Skeletal muscle tissue (tissue), 4 donors: ENCODE data around the gene POU2F3. TPM values are rescaled to one million over a fixed set of nuclear protein-coding genes. Genes with fewer than 3 reads are reported as not detected.

ENCODE experiments used
- H3K27ac ChIP-seq: one replicate; pipeline ENCODE4 v1.7.0; 2013; ENCODE audit warnings: mild to moderate bottlenecking, low read depth, low read length, inconsistent platforms
- H3K27me3 ChIP-seq, 3 donors: one replicate each; pipeline ENCODE4 v1.7.0; 2013; ENCODE audit warnings: low read length in 3 of 3; ENCODE audit not compliant: control insufficient read depth in 3 of 3, insufficient read depth in 3 of 3
- H3K36me3 ChIP-seq, 3 donors: one replicate each; pipeline ENCODE4 v1.7.0; 2013; ENCODE audit warnings: low read length in 3 of 3; ENCODE audit not compliant: control insufficient read depth in 3 of 3, insufficient read depth in 3 of 3
- H3K4me1 ChIP-seq, 3 donors: one replicate each; pipeline ENCODE4 v1.7.0; 2013; ENCODE audit warnings: low read length in 3 of 3, mild to moderate bottlenecking in 3 of 3; ENCODE audit not compliant: control insufficient read depth in 3 of 3, insufficient read depth in 3 of 3
- H3K4me3 ChIP-seq, 3 donors: one replicate each; pipeline ENCODE4 v1.7.0; 2013; ENCODE audit warnings: low read length in 3 of 3
- H3K9ac ChIP-seq, 3 donors: one replicate each; pipeline ENCODE4 v1.7.0; 2013; ENCODE audit warnings: low read length in 3 of 3, mild to moderate bottlenecking in 3 of 3, moderate library complexity in 2 of 3, low read depth in 1 of 3
- H3K9me3 ChIP-seq, 3 donors: one replicate each; pipeline ENCODE4 v1.7.0; 2013; ENCODE audit warnings: low read length in 3 of 3; ENCODE audit not compliant: control insufficient read depth in 3 of 3
- total RNA-seq: library from RNA; depleted of rRNA; stranded (reverse); fragments of >200 nt; gene quantifications from one replicate; pipeline ENCODE4 v1.2.3, GENCODE V29; 2014
- donor health status: Osteomylitis.

POU2F3 gene
- total RNA-seq, 1 donor from 2014 or later, result not detected

- Histone ChIP-seq H3K9me3 (no peaks in the 10 kb centered on the region), H3K36me3 (peaks cover 0 to 18% (median 0%) of the 10 kb centered on the region in 3 donors), H3K9ac (peak overlapping the region in 1 of 3 donors; percentile 25), H3K4me3 (peak overlapping the region in 1 of 3 donors; percentile 9), H3K27ac (peak overlapping the region; percentile 70), H3K27me3 (peaks cover 0 to 11% (median 3%) of the 10 kb centered on the region in 3 donors), H3K4me1 (peaks cover 44 to 48% (median 47%) of the 10 kb centered on the region in 3 donors)
These were observed 15.6 kb upstream of the POU2F3 start for GRCh38 chr11:120224361-120224760.

GRCh38 chr11:120224972-120225909 is 14.7 kb upstream of the POU2F3 start:
- Histone ChIP-seq H3K9me3 (no peaks in the 10 kb centered on the region), H3K9ac (peak overlapping the region; percentile 10 to 25 (median 14)), H3K4me1 (peaks cover 36 to 39% (median 38%) of the 10 kb centered on the region in 3 donors), H3K36me3 (peaks cover 0 to 18% (median 0%) of the 10 kb centered on the region in 3 donors), H3K4me3 (peak overlapping the region in 1 of 3 donors; percentile 9), H3K27ac (peak overlapping the region; percentile 70), H3K27me3 (peaks cover 0 to 13% (median 3%) of the 10 kb centered on the region in 3 donors)

- no peaks in the 10 kb centered on the region for H3K9me3 ChIP-seq
- no peak overlapping the region for H3K4me3 ChIP-seq
- H3K27me3 ChIP-seq, result peaks cover 0 to 11% (median 3%) of the 10 kb centered on the region in 3 donors
- H3K9ac ChIP-seq, result no peak overlapping the region
- peaks cover 0 to 18% (median 0%) of the 10 kb centered on the region in 3 donors for H3K36me3 ChIP-seq
- peak overlapping the region; percentile 70 for H3K27ac ChIP-seq
- peaks cover 28 to 35% (median 30%) of the 10 kb centered on the region in 3 donors for H3K4me1 ChIP-seq
These were observed 13.7 kb upstream of the POU2F3 start for GRCh38 chr11:120226242-120226641.

GRCh38 chr11:120226714-120227113 is 13.2 kb upstream of the POU2F3 start:
- Histone ChIP-seq H3K9me3 (no peaks in the 10 kb centered on the region), H3K27ac (no peak overlapping the region), H3K9ac (no peak overlapping the region), H3K4me1 (peaks cover 25 to 30% (median 26%) of the 10 kb centered on the region in 3 donors), H3K4me3 (no peak overlapping the region), H3K36me3 (peaks cover 0 to 18% (median 0%) of the 10 kb centered on the region in 3 donors), H3K27me3 (peaks cover 0 to 13% (median 3%) of the 10 kb centered on the region in 3 donors)

GRCh38 chr11:120227228-120227852 is 12.6 kb upstream of the POU2F3 start:
- H3K4me1 ChIP-seq, result peaks cover 23 to 30% (median 25%) of the 10 kb centered on the region in 3 donors
- H3K4me3 ChIP-seq, result no peak overlapping the region
- peaks cover 0 to 13% (median 3%) of the 10 kb centered on the region in 3 donors for H3K27me3 ChIP-seq
- peaks cover 0 to 18% (median 0%) of the 10 kb centered on the region in 3 donors for H3K36me3 ChIP-seq
- H3K9ac ChIP-seq, result no peak overlapping the region
- no peak overlapping the region for H3K27ac ChIP-seq
- H3K9me3 ChIP-seq, result no peaks in the 10 kb centered on the region

GRCh38 chr11:120228794-120229384 is 11.1 kb upstream of the POU2F3 start:
- Histone ChIP-seq H3K27ac (no peak overlapping the region), H3K4me3 (no peak overlapping the region), H3K36me3 (peaks cover 0 to 18% (median 0%) of the 10 kb centered on the region in 3 donors), H3K9me3 (no peaks in the 10 kb centered on the region), H3K27me3 (peaks cover 0 to 18% (median 8%) of the 10 kb centered on the region in 3 donors), H3K9ac (no peak overlapping the region), H3K4me1 (peaks cover 17 to 22% (median 21%) of the 10 kb centered on the region in 3 donors)

GRCh38 chr11:120229451-120230424 is 10.2 kb upstream of the POU2F3 start:
- H3K4me1 ChIP-seq, result peaks cover 9 to 15% (median 12%) of the 10 kb centered on the region in 3 donors
- no peaks in the 10 kb centered on the region for H3K9me3 ChIP-seq
- no peak overlapping the region for H3K27ac ChIP-seq
- no peak overlapping the region for H3K4me3 ChIP-seq
- peaks cover 0 to 23% (median 15%) of the 10 kb centered on the region in 3 donors for H3K27me3 ChIP-seq
- H3K9ac ChIP-seq, result no peak overlapping the region
- peaks cover 0 to 18% (median 0%) of the 10 kb centered on the region in 3 donors for H3K36me3 ChIP-seq

GRCh38 chr11:120230433-120231071 is 9.4 kb upstream of the POU2F3 start:
- Histone ChIP-seq H3K27ac (no peak overlapping the region), H3K4me3 (no peak overlapping the region), H3K36me3 (peaks cover 0 to 18% (median 0%) of the 10 kb centered on the region in 3 donors), H3K27me3 (peaks cover 0 to 22% (median 17%) of the 10 kb centered on the region in 3 donors), H3K4me1 (peaks cover 4 to 9% (median 4%) of the 10 kb centered on the region in 3 donors), H3K9ac (no peak overlapping the region), H3K9me3 (no peaks in the 10 kb centered on the region)
